Activated T-helper 1 cell treated with Interleukin-2 at 50 U/mL for 16 hours (primary cell): ENCODE results near the gene MYL9.

Source experiments
- DNase-seq: peaks from one replicate; pipeline ENCODE4 v3.0.0-alpha.2; 2020; ENCODE audit warnings: low read depth

Gene MYL9

DNA sequence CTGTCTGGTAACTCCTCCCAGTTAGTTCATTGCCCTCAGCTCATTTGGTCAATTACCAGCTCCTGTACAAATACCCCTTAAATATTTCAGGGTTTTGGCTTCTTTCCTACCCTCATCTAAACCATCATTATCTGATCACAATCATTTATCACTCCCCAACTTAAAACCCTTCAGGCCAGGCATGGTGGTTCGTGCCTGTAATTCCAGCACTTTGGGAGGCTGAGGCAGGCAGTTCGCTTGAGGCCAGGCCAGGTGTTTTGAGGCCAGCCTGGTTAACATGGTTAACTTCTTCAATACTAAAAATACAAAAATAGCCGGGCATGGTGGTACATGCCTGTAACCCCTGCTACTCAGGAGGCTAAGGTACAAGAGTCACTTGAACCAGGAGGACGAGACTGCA is 41.5 kb downstream of the MYL9 start:
- no peak for DNase-seq

- no peak for DNase-seq
These were observed 42.7 kb downstream of the MYL9 start for GRCh38 chr20:36584018-36584481.

DNA sequence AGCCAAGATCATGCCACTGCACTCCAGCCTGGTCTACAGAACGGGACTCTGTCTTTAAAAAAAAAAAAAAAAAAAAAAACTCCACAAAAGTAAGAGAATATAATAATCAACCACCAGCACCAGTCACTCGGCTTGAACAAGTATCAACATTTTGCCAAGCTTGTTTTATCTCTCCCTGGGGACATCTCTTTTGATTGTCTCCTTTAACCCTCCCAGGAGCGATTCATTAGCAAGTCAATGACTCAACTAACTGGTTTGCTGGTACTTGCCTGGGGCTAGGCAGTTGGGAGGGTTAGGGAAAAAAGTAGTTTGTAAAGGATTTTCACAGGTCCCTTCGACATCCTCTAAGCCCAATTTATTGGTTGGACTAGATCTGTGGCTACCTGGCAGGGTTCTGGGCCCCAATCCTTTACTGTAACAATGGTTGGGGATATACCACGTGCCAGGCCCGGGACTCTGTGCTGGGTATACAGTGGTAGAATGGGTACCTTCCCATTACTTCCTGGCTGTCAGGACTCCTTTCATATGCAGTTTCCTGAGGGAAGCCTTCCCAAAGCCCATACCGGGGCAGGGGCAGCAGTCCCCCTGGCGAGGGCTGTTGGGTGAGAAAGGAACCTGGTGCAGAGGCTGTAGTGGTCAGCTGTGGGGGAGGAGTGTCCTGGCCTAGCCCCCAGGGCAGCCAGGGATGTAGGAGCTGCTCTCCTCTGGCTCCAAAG is 44.2 kb downstream of the MYL9 start:
- DNase-seq = no peak

DNA sequence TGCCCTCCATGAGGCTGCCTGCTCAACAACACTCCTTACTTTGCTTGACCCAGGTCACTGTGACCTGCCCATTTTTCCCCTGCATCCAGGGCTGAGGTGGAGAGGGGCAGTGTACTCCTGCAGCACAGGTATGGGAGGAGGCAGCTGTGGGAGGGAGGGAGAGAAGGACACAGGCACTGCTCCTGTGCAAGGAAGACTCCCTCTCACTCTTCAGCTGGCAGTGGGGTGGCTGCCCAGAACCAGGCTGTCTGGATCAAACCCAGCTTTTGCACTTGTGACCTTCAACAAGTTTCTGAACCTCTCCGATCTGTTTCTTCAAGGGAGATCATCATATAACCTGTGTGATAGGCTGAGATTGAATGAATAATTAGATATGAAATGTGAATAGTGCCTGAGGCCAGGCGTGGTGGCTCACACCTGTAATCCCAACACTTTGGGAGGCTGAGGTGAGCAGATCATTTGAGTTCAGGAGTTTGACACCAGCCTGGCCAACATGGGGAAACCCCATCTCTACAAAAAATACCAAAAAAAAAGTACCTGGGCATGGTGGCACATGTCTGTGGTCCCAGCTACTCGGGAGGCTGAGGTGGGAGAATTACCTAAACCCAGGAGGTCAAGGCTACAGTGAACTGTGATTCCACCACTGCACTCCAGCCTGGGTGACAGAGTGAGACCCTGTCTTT is 46.2 kb downstream of the MYL9 start:
- DNase-seq = no peak

DNA sequence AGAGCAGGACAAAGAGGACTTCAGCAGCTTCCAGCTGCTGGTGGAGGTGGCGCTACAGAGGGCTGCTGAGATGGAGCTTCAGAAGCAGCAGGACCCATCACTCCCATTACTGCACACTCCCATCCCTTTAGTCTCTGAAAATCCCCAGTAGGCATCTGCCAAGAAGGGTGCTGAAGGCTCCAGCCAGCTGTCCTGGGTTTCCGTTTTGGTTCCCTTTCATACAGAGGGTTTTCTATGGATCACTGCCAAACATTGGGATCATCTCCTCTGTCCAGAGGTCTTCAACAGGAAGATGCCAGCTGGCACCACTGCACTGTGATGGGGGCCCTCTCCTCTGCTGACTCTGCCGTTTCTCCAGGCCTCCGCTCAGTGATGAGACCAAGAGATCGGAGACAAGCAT is 50.0 kb downstream of the MYL9 start:
- no peak for DNase-seq

DNA sequence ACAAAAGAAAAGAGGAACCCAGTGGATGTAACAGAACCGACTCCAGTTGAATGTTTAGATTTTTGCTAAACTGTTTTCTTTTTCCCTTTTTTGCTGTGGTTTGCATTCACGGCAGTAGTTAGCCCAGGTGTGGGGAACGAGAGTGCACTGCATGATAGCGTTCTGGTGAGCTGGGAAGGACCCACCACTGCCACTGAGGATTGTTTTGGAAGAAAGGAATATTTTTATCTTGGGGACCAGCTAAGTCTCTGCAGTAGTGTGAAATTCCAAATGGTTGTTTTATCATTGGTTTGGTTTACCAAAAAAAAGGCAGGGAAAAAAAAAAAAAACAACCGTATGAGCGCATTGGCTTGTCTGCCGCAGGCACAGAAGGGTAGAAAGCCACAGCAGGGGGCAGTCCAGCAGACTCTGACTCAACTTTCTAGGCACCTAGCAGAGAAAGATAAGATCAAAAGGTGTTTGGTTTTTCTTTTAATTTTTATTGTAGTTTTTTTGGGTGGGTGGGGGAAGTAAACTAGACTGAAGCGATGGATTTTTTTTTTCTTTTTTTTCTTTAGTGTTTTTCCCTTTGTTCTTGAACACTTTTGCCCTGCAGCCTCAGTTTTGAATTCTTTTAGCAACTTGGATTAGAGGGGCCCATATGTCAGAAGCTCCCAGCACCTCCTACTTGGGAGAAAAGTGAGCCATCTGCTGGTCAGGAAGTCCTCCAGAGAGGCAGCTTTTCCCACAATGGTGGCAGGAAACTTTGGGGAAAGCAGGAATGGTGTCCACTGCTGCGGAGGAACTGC is 50.7 kb downstream of the MYL9 start:
- DNase-seq = peak; percentile 38

GRCh38 chr20:36593347-36593929 is 52.1 kb downstream of the MYL9 start:
- no peak for DNase-seq

GRCh38 chr20:36599912-36600345 is 58.6 kb downstream of the MYL9 start:
- DNase-seq = no peak
